Smooth muscle cell (in vitro differentiated cells): Measurements from ENCODE around the gene SCPEP1. TPM values are rescaled to one million over a fixed set of nuclear protein-coding genes. Genes with fewer than 3 reads are reported as not detected.

Experiments used
- DNase-seq: peaks from one replicate; lab custom pipeline; 2025; ENCODE audit not compliant: unreplicated experiment; lab: John Stamatoyannopoulos, UW
- H2AFZ ChIP-seq: fragments of 200-600 bp; sonication (generic); 2 replicates; pipeline ENCODE4 v1.6.0; 2016; ENCODE audit warnings: antibody characterized with exemption, low read depth, mild to moderate bottlenecking
- H3F3A ChIP-seq: fragments of 200-600 bp; sonication (generic); 2 replicates; pipeline ENCODE4 v1.6.0; 2017; ENCODE audit warnings: antibody characterized with exemption, low read depth
- H3K27ac ChIP-seq: fragments of 200-600 bp; sonication (generic); 2 replicates; pipeline ENCODE4 v1.5.1; 2016; ENCODE audit warnings: low read depth, mild to moderate bottlenecking
- H3K27me3 ChIP-seq: fragments of 200-600 bp; sonication (generic); 2 replicates; pipeline ENCODE4 v1.6.1; 2016; ENCODE audit warnings: low read depth, mild to moderate bottlenecking
- H3K36me3 ChIP-seq: fragments of 200-600 bp; sonication (generic); 2 replicates; pipeline ENCODE4 v1.5.1; 2016; ENCODE audit warnings: low read depth
- H3K4me1 ChIP-seq: fragments of 200-600 bp; sonication (generic); 2 replicates; pipeline ENCODE4 v1.5.1; 2016; ENCODE audit warnings: low read depth
- H3K4me2 ChIP-seq: fragments of 200-600 bp; sonication (generic); 2 replicates; pipeline ENCODE4 v1.6.0; 2016; ENCODE audit warnings: mild to moderate bottlenecking
- H3K4me3 ChIP-seq: fragments of 200-600 bp; sonication (generic); 2 replicates; pipeline ENCODE4 v1.5.1; 2016; ENCODE audit warnings: mild to moderate bottlenecking
- H3K79me2 ChIP-seq: fragments of 200-600 bp; sonication (generic); 2 replicates; pipeline ENCODE4 v1.6.0; 2016; ENCODE audit warnings: low read depth, mild to moderate bottlenecking
- H3K9ac ChIP-seq: fragments of 200-600 bp; sonication (generic); 2 replicates; pipeline ENCODE4 v1.6.0; 2016; ENCODE audit warnings: low read depth
- H3K9me3 ChIP-seq: fragments of 200-600 bp; sonication (generic); replicated peaks from 2 replicates; pipeline ENCODE4 v1.5.1; 2016; ENCODE audit warnings: low read depth
- H4K20me1 ChIP-seq: fragments of 200-600 bp; sonication (generic); 2 replicates; pipeline ENCODE4 v1.6.0; 2016; ENCODE audit warnings: low read depth
- CTCF ChIP-seq: fragments of 200-600 bp; sonication (generic); IDR thresholded peaks from 2 replicates; pipeline ENCODE4 v1.5.1; 2017; ENCODE audit warnings: borderline replicate concordance, mild to moderate bottlenecking, antibody characterized with exemption; ENCODE audit not compliant: insufficient read depth, poor library complexity, severe bottlenecking
- WGBS: methylation state at CpG from one replicate; pipeline ENCODE4 v1.1.7; 2016; ENCODE audit warnings: low lambda C conversion rate; 5-methylcytosine and 5-hydroxymethylcytosine counted together
- polyA plus RNA-seq: library from polyadenylated mRNA; unstranded; fragments of >200 nt; fragmentation: Nextera tagmentation; extraction: Ambion mirVana; gene quantifications from 2 replicates; pipeline ENCODE4 v1.2.1, GENCODE V29; 2016
- total RNA-seq: library from RNA; depleted of rRNA; stranded (reverse); fragments of >200 nt; gene quantifications from 2 replicates; pipeline ENCODE4 v1.2.3, GENCODE V29; 2014

The SCPEP1 gene
- total and polyA plus RNA-seq, 2 experiments from 2014 or later: 42.8 to 48.5 TPM

- Histone ChIP-seq H3F3A (no peaks in the 10 kb centered on the region), H3K36me3 (no peaks in the 10 kb centered on the region), H3K27ac (no peak overlapping the region), H2AFZ (no peak overlapping the region), H3K4me3 (no peak overlapping the region), H3K79me2 (no peaks in the 10 kb centered on the region), H3K4me2 (no peak overlapping the region), H3K9ac (no peak overlapping the region), H3K4me1 (no peaks in the 10 kb centered on the region), H3K9me3 (no peaks in the 10 kb centered on the region), H4K20me1 (no peaks in the 10 kb centered on the region), H3K27me3 (peaks cover 12% of the 10 kb centered on the region)
- 94% methylated on average over 4 of the region's 4 CpGs for WGBS
- TF ChIP-seq CTCF: no peak
- no peak for DNase-seq
Observed at GRCh38 chr17:57035971-57036481, 58.1 kb downstream of the SCPEP1 start.

GRCh38 chr17:57037411-57037810 is 59.5 kb downstream of the SCPEP1 start:
- Histone ChIP-seq H3K27me3 (peaks cover 12% of the 10 kb centered on the region), H3K27ac (no peak overlapping the region), H3K36me3 (no peaks in the 10 kb centered on the region), H3K9me3 (no peaks in the 10 kb centered on the region), H3F3A (no peaks in the 10 kb centered on the region), H2AFZ (no peak overlapping the region), H3K4me2 (no peak overlapping the region), H3K79me2 (no peaks in the 10 kb centered on the region), H4K20me1 (no peaks in the 10 kb centered on the region), H3K4me1 (no peaks in the 10 kb centered on the region), H3K9ac (no peak overlapping the region), H3K4me3 (no peak overlapping the region)
- no peak for DNase-seq
- no peak for TF ChIP-seq CTCF
- WGBS: 83% methylated on average over 1 of the region's 1 CpG

- Histone ChIP-seq H3K27ac (no peak overlapping the region), H4K20me1 (no peaks in the 10 kb centered on the region), H3K79me2 (no peaks in the 10 kb centered on the region), H3K4me2 (no peak overlapping the region), H3K9ac (no peak overlapping the region), H3K4me1 (no peaks in the 10 kb centered on the region), H3F3A (no peaks in the 10 kb centered on the region), H3K4me3 (no peak overlapping the region), H3K27me3 (peaks cover 12% of the 10 kb centered on the region), H3K36me3 (no peaks in the 10 kb centered on the region), H2AFZ (no peak overlapping the region), H3K9me3 (no peaks in the 10 kb centered on the region)
- no peak for TF ChIP-seq CTCF
- DNase-seq: no peak
- WGBS: 89% methylated on average over 3 of the region's 3 CpGs
Observed at GRCh38 chr17:57038486-57038885, 60.6 kb downstream of the SCPEP1 start.

- peaks cover 12% of the 10 kb centered on the region for H3K27me3 ChIP-seq
- DNase-seq: no peak
- no peaks in the 10 kb centered on the region for H4K20me1 ChIP-seq
- no peaks in the 10 kb centered on the region for H3F3A ChIP-seq
- H3K4me1 ChIP-seq: no peaks in the 10 kb centered on the region
- H2AFZ ChIP-seq: no peak overlapping the region
- no peak overlapping the region for H3K27ac ChIP-seq
- no peaks in the 10 kb centered on the region for H3K79me2 ChIP-seq
- H3K4me2 ChIP-seq: no peak overlapping the region
- no peak overlapping the region for H3K4me3 ChIP-seq
- no peak overlapping the region for H3K9ac ChIP-seq
- no peak for TF ChIP-seq CTCF
- no peaks in the 10 kb centered on the region for H3K9me3 ChIP-seq
- no peaks in the 10 kb centered on the region for H3K36me3 ChIP-seq
- WGBS: 94% methylated on average over 2 of the region's 2 CpGs
Observed at GRCh38 chr17:57040571-57040970, 62.6 kb downstream of the SCPEP1 start.
